Kidney epithelial cell (primary cell): ENCODE data around the gene PTHLH. TPM values are rescaled to one million over a fixed set of nuclear protein-coding genes. Genes with fewer than 3 reads are reported as not detected.

Experiments
- DNase-seq: peaks from one replicate; pipeline ENCODE4 v3.0.0-alpha.2; 2010; ENCODE audit warnings: low read depth
- H3K27me3 ChIP-seq: 2 replicates; pipeline ENCODE4 v1.6.0; 2011; ENCODE audit warnings: low read length; ENCODE audit not compliant: control insufficient read depth, insufficient read depth
- H3K36me3 ChIP-seq: 2 replicates; pipeline ENCODE4 v1.5.1; 2011; ENCODE audit warnings: low read length; ENCODE audit not compliant: control insufficient read depth, insufficient read depth
- H3K4me3 ChIP-seq: 2 replicates; pipeline ENCODE4 v1.5.1; 2011; ENCODE audit warnings: low read depth, mild to moderate bottlenecking, control low read depth, low read length
- total RNA-seq: library from RNA; depleted of rRNA; stranded (reverse); fragments of >200 nt; gene quantifications from 2 replicates; pipeline ENCODE4 v1.2.3, GENCODE V29; 2015
- TF ChIP-seq, protein P1 (sequence below): IDR thresholded peaks from 2 replicates; pipeline ENCODE4 v1.5.1; 2011; ENCODE audit warnings: mild to moderate bottlenecking, moderate library complexity, low read length, control low read depth, inconsistent platforms; ENCODE audit not compliant: insufficient read depth, poor library complexity, severe bottlenecking

Gene PTHLH
- total RNA-seq: 2.1 and 2.7 TPM in 2 replicates

- Histone ChIP-seq H3K27me3 (peaks cover 30% of the 10 kb centered on the region), H3K4me3 (no peak within 1 kb of the TSS), H3K36me3 (no peaks in the 10 kb centered on the region)
- no peak for DNase-seq
- TF ChIP-seq, protein P1, sequence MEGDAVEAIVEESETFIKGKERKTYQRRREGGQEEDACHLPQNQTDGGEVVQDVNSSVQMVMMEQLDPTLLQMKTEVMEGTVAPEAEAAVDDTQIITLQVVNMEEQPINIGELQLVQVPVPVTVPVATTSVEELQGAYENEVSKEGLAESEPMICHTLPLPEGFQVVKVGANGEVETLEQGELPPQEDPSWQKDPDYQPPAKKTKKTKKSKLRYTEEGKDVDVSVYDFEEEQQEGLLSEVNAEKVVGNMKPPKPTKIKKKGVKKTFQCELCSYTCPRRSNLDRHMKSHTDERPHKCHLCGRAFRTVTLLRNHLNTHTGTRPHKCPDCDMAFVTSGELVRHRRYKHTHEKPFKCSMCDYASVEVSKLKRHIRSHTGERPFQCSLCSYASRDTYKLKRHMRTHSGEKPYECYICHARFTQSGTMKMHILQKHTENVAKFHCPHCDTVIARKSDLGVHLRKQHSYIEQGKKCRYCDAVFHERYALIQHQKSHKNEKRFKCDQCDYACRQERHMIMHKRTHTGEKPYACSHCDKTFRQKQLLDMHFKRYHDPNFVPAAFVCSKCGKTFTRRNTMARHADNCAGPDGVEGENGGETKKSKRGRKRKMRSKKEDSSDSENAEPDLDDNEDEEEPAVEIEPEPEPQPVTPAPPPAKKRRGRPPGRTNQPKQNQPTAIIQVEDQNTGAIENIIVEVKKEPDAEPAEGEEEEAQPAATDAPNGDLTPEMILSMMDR: no peak
These were observed at the start of gene PTHLH for GRCh38 chr12:27972721-27973120. Gene PTHLH (minus strand): TSS chr12:27972733. CDS start chr12:27969494, 3,239 bp downstream.

GRCh38 chr12:28021704-28022103 lies 49.2 kb upstream of the PTHLH start:
- Histone ChIP-seq H3K36me3 (no peaks in the 10 kb centered on the region), H3K4me3 (no peak overlapping the region), H3K27me3 (no peaks in the 10 kb centered on the region)
- TF ChIP-seq, protein P1: no peak
- no peak for DNase-seq

DNA sequence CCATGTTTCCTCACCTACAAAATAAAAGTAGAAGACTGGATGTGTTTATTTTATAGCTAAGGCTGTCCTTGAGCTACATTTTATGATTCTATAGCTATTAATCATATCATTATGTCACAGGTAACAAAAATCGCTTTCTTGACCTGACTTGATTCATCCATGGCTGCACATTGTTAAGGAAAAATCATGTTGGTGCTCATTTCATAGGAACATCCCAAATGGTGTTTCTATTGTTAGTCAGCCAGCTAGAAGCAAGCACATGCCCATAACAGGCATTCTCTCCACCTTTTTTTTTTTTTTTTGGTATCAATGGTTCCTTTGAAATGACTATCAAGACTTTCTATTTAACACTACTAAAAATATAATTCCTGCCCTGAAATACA lies 45.3 kb upstream of the PTHLH start:
- TF ChIP-seq, protein P1: no peak
- H3K4me3 ChIP-seq: no peak overlapping the region
- no peaks in the 10 kb centered on the region for H3K36me3 ChIP-seq
- DNase-seq: no peak
- H3K27me3 ChIP-seq: no peaks in the 10 kb centered on the region

DNA sequence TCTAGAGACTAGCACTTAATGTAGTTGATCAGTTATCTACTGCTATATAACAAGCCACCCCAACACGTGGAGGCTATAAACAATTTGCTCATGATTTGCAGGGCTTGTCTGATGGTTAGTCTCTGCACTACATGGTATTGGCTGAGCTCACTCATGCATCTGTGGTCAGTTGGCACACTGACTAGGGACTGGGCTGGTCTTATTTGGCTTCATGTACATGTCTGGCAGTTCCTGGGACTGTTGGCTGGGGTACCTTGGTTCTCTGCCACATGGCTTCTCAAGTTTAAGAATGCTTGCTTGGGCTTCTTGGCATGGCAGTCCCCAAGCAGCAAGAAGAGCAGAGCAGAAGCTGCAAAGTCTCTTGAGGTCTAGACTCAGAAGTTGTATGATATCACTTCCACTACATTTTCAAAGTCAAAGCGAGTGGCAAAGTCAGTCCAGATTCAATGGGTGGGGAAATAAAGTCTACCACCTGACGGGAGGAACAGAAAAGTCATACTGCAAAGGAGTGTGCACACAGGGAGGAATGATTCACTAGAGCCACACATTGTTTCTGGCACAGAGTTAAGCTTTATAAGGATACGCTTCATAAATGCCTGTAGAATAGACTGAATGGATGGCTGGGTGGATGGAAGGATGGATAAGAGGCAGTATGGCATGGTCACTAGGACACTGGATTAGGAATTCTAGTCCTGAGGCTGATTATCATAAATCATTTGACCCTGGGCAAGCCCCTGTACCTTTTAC lies 44.8 kb upstream of the PTHLH start:
- H3K27me3 ChIP-seq: no peaks in the 10 kb centered on the region
- no peak for DNase-seq
- H3K36me3 ChIP-seq: no peaks in the 10 kb centered on the region
- TF ChIP-seq, protein P1: no peak
- no peak overlapping the region for H3K4me3 ChIP-seq

DNA sequence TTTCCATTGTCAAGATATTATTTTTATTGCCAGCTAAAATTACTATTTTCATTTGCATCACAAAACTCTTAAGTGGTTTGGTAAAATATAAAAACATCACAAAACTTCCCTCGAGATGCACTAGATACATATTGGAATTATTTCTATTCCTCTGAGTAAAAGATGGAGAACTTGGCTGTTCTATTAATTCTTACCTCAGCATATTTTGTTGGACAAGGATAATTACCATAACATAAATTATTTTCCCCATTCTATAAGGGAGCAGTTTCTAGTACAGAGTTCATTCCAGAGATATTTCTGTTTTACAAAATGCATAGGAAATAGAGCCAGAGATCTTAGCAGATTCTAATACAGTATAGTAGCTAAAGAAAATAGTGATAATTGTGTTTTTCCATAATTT lies 42.6 kb upstream of the PTHLH start:
- Histone ChIP-seq H3K4me3 (no peak overlapping the region), H3K27me3 (no peaks in the 10 kb centered on the region), H3K36me3 (no peaks in the 10 kb centered on the region)
- no peak for DNase-seq
- TF ChIP-seq, protein P1: no peak

- H3K27me3 ChIP-seq: no peaks in the 10 kb centered on the region
- H3K4me3 ChIP-seq: no peak overlapping the region
- no peak for DNase-seq
- H3K36me3 ChIP-seq: no peaks in the 10 kb centered on the region
- TF ChIP-seq, protein P1: no peak
These were observed 41.7 kb upstream of the PTHLH start for GRCh38 chr12:28014196-28014595.
